HepG2 (cell line): ENCODE data around the gene NT5C3B. TPM values are rescaled to one million over a fixed set of nuclear protein-coding genes. Genes with fewer than 3 reads are reported as not detected.

Source experiments
- ATAC-seq: fragments of 200-7000 bp; cut with Tn5 transposase; 3 replicates; pipeline ENCODE4 v1.9.1; 2020; ENCODE audit warnings: mild to moderate bottlenecking, moderate library complexity
- BruUV-seq: library from RNA; stranded (reverse); fragments of 400-500 nt; replicated peaks from 2 replicates; lab custom pipeline; 2021; lab: Mats Ljungman, UMichigan
- CTCF ChIA-PET: fragments of 300-600 bp; formaldehyde crosslinking; extraction: SDS; loops from one replicate; lab custom pipeline; 2021; ENCODE audit warnings: low total read pairs, inconsistent platforms, low intra/inter-chr PET ratio; lab: Yijun Ruan, JAX
- POLR2A ChIA-PET: fragments of 350-600 bp; sonication (Branson Sonifier 250); formaldehyde crosslinking; loops from one replicate; lab custom pipeline; 2020; ENCODE audit warnings: antibody characterized with exemption, inconsistent platforms; lab: Yijun Ruan, JAX
- DNase-seq: peaks from one replicate; pipeline ENCODE4 v3.0.0-alpha.2; 2015; ENCODE audit warnings: low spot score
- FAIRE-seq: peaks from 3 replicates; lab custom pipeline; 2011; peaks lifted over from hg19 to GRCh38; lab: Jason Lieb, UNC
- H2AFZ ChIP-seq: one replicate; pipeline ENCODE4 v1.6.1; 2011; ENCODE audit warnings: low read length, inconsistent platforms
- H3K27ac ChIP-seq: fragments of 300-600 bp; 3 replicates; pipeline ENCODE4 v1.8.0; 2011; ENCODE audit warnings: mixed run types, mild to moderate bottlenecking, mixed read lengths, low read length, inconsistent platforms; ENCODE audit not compliant: insufficient read depth; ENCODE audit errors: extremely low read length
- H3K27me3 ChIP-seq, 2 experiments: fragments of 200-600 bp in 1 of 2; 2 replicates in 1 of 2; 3 replicates in 1 of 2; pipeline versions ENCODE4 v1.6.0 to v1.8.0; 2011; ENCODE audit warnings: low read length in 2 of 2, mild to moderate bottlenecking in 2 of 2, moderate library complexity in 2 of 2, inconsistent platforms in 1 of 2; ENCODE audit not compliant: insufficient read depth in 2 of 2, control insufficient read depth in 1 of 2
- H3K36me3 ChIP-seq, 2 experiments: fragments of 200-600 bp in 1 of 2; replicated peaks in 1 of 2; 2 replicates in 1 of 2; 3 replicates in 1 of 2; pipeline versions ENCODE4 v1.5.1 to v1.8.0; 2011; ENCODE audit warnings: low read length in 2 of 2, inconsistent platforms in 1 of 2; ENCODE audit not compliant: insufficient read depth in 2 of 2, control insufficient read depth in 1 of 2
- H3K4me1 ChIP-seq: 2 replicates; pipeline ENCODE4 v1.5.1; 2012; ENCODE audit warnings: low read length, inconsistent platforms; ENCODE audit not compliant: insufficient read depth
- H3K4me2 ChIP-seq: 2 replicates; pipeline ENCODE4 v1.6.0; 2011; ENCODE audit warnings: low read depth, low read length, inconsistent platforms
- H3K4me3 ChIP-seq, 3 experiments: fragments of 200-600 bp in 1 of 3; sonication (generic), shearing (Covaris generic) in 1 of 3; replicated peaks in 1 of 3; 2 replicates each; pipeline ENCODE4 v1.5.1; 2011 to 2016; ENCODE audit warnings: low read length in 3 of 3, inconsistent platforms in 2 of 3, low read depth in 2 of 3, mild to moderate bottlenecking in 2 of 3, control low read depth in 1 of 3, mixed read lengths in 1 of 3; ENCODE audit not compliant: insufficient read depth in 1 of 3
- H3K79me2 ChIP-seq: one replicate; pipeline ENCODE4 v1.6.1; 2011; ENCODE audit warnings: low read length, inconsistent platforms; ENCODE audit not compliant: insufficient read depth
- H3K9ac ChIP-seq: 2 replicates; pipeline ENCODE4 v1.6.0; 2011; ENCODE audit warnings: mild to moderate bottlenecking, low read depth, low read length, inconsistent platforms; ENCODE audit not compliant: insufficient read depth
- H3K9me3 ChIP-seq: 2 replicates; pipeline ENCODE4 v1.5.1; 2012; ENCODE audit warnings: mild to moderate bottlenecking, low read length
- H4K20me1 ChIP-seq: 2 replicates; pipeline ENCODE4 v1.6.0; 2011; ENCODE audit warnings: inconsistent platforms, mild to moderate bottlenecking, low read length, moderate library complexity; ENCODE audit not compliant: insufficient read depth
- BHLHE40 ChIP-seq: IDR thresholded peaks from 2 replicates; pipeline ENCODE4 v1.6.1; 2011; ENCODE audit warnings: low read length, improper control_type of control experiment
- CEBPB ChIP-seq: IDR thresholded peaks from 2 replicates; pipeline ENCODE4 v1.6.1; 2011; ENCODE audit warnings: low read depth, low read length, improper control_type of control experiment, borderline replicate concordance
- FOXA3 ChIP-seq: IDR thresholded peaks from 2 replicates; pipeline ENCODE4 v1.6.1; 2016; ENCODE audit warnings: missing genetic modification reagents, missing compliant biosample characterization
- GZF1 ChIP-seq: sonication (generic); formaldehyde crosslinking; IDR thresholded peaks from 2 replicates; pipeline ENCODE4 v1.5.1; 2020; ENCODE audit warnings: mild to moderate bottlenecking, missing genetic modification reagents
- IKZF4 ChIP-seq: sonication (generic); formaldehyde crosslinking; IDR thresholded peaks from 2 replicates; pipeline ENCODE4 v1.5.1; 2020; ENCODE audit warnings: borderline replicate concordance, mild to moderate bottlenecking, low read depth, missing genetic modification reagents; ENCODE audit errors: not compliant biosample characterization
- KAT7 ChIP-seq: IDR thresholded peaks from 2 replicates; pipeline ENCODE4 v1.6.1; 2018; ENCODE audit warnings: borderline replicate concordance, missing compliant biosample characterization
- KDM5B ChIP-seq: sonication (generic); formaldehyde crosslinking; IDR thresholded peaks from 2 replicates; pipeline ENCODE4 v1.4.0; 2020; ENCODE audit warnings: missing genetic modification reagents, mild to moderate bottlenecking, borderline replicate concordance
- MIER3 ChIP-seq: IDR thresholded peaks from 2 replicates; pipeline ENCODE4 v1.6.1; 2016; ENCODE audit warnings: missing compliant biosample characterization, borderline replicate concordance
- SP140L ChIP-seq: sonication (generic); formaldehyde crosslinking; IDR thresholded peaks from 2 replicates; pipeline ENCODE4 v1.4.0; 2020; ENCODE audit warnings: missing genetic modification reagents, borderline replicate concordance
- SPEN ChIP-seq: sonication (generic); formaldehyde crosslinking; IDR thresholded peaks from 2 replicates; pipeline ENCODE4 v1.5.1; 2020; ENCODE audit warnings: low read depth, mild to moderate bottlenecking, missing genetic modification reagents
- TARDBP ChIP-seq: sonication (generic); formaldehyde crosslinking; IDR thresholded peaks from 2 replicates; pipeline ENCODE4 v1.8.0; 2022; ENCODE audit warnings: mild to moderate bottlenecking, missing genetic modification reagents
- TCF7L2 ChIP-seq: IDR thresholded peaks from 2 replicates; pipeline ENCODE4 v1.6.1; 2011; ENCODE audit warnings: mild to moderate bottlenecking, low read depth, low read length, moderate library complexity
- ZBTB42 ChIP-seq: sonication (generic); formaldehyde crosslinking; IDR thresholded peaks from 2 replicates; pipeline ENCODE4 v1.5.0; 2020; ENCODE audit warnings: mild to moderate bottlenecking, missing genetic modification reagents
- ZFP36L1 ChIP-seq: sonication (generic); formaldehyde crosslinking; IDR thresholded peaks from 2 replicates; pipeline ENCODE4 v1.8.0; 2022; ENCODE audit warnings: mild to moderate bottlenecking, missing genetic modification reagents, moderate library complexity
- ZNF790 ChIP-seq: sonication (generic); formaldehyde crosslinking; IDR thresholded peaks from 2 replicates; pipeline ENCODE4 v1.8.0; 2022; ENCODE audit warnings: missing genetic modification reagents, mild to moderate bottlenecking, borderline replicate concordance
- WGBS: methylation state at CpG from one replicate; pipeline ENCODE4 v1.1.6; 2017; ENCODE audit warnings: low lambda C conversion rate; 5-methylcytosine and 5-hydroxymethylcytosine counted together
- in situ Hi-C: cut with HindIII; loops from 2 replicates; pipeline ENCODE4 v1.10.0; 2017; ENCODE audit warnings: low pct_unique_long_range_greater_than_20kb; ENCODE audit not compliant: extremely low pct_ligation_motif_present
- intact Hi-C: fragments of 100-400 bp; cut with micrococcal nuclease; formaldehyde crosslinking; loops from one replicate; pipeline ENCODE4 v1.10.0; 2022; ENCODE audit not compliant: unreplicated experiment
- polyA plus RNA-seq, 8 experiments: library from polyadenylated mRNA; depleted of rRNA in 3 of 8; stranded (reverse) in 7 of 8; unstranded in 1 of 8; fragments of >200 nt; fragmentation: Illumina TruSeq in 4 of 8; extraction: Trizol in 4 of 8; gene quantifications; 2 replicates each; pipeline versions ENCODE4 v1.2.1 to v1.2.3, GENCODE V29; 2011 to 2016; ENCODE audit warnings: low read depth in 4 of 8, missing spikeins in 1 of 8, mixed read lengths in 1 of 8; ENCODE audit not compliant: insufficient read depth in 1 of 8
- total RNA-seq, 5 experiments: library from RNA; depleted of rRNA; stranded (reverse); fragments of >200 nt; fragmentation: Illumina TruSeq; extraction: Trizol; gene quantifications; 2 replicates each; pipeline ENCODE4 v1.2.3, GENCODE V29; 2016; ENCODE audit warnings: low read depth in 1 of 5
- TF ChIP-seq, protein P1 (sequence below): sonication (generic); formaldehyde crosslinking; IDR thresholded peaks from 2 replicates; pipeline ENCODE4 v1.4.0; 2020; ENCODE audit warnings: low read depth, missing genetic modification reagents
- TF ChIP-seq, protein P2 (sequence below): sonication (generic); formaldehyde crosslinking; IDR thresholded peaks from 2 replicates; pipeline ENCODE4 v1.5.0; 2020; ENCODE audit warnings: mild to moderate bottlenecking, missing genetic modification reagents, borderline replicate concordance
- TF ChIP-seq, protein P3 (sequence below): sonication (generic); formaldehyde crosslinking; IDR thresholded peaks from 2 replicates; pipeline ENCODE4 v1.4.0; 2020; ENCODE audit warnings: mild to moderate bottlenecking, missing genetic modification reagents

Gene NT5C3B
- total and polyA plus RNA-seq, 2 of the 13 experiments (the other 11 are each of a cell fraction or from before 2014, with no cell fraction given) = 104 to 126 TPM

- H3K27ac ChIP-seq = peak within 1 kb of the TSS; percentile 82
- H2AFZ ChIP-seq = no peak within 1 kb of the TSS
- ATAC-seq (peak; percentile 64), FAIRE-seq (no peak), DNase-seq (peak; percentile 90)
- peak within 1 kb of the TSS; percentile 94 for H3K4me2 ChIP-seq
- CTCF ChIA-PET = interaction anchor here (2.6 kb wide), 1 partner anchor 75 kb away, joined by 14 read pairs; no protein-coding TSS in a partner anchor
- peaks cover 47% of the 10 kb centered on the region for H3K79me2 ChIP-seq
- H3K36me3 ChIP-seq = peaks cover 6 to 12% of the 10 kb centered on the region in 2 experiments; a peak in 1 of 5 replicates
- no peaks in the 10 kb centered on the region; a peak in 1 of 5 replicates for H3K27me3 ChIP-seq
- POLR2A ChIA-PET = interaction anchor here (0.8 to 3.9 kb wide), 15 partner anchors 10 to 124 kb away, joined by 3 to 18 read pairs (median 7); partner anchors contain the start of genes ACLY, EIF1, JUP and KLHL10
- under 1% methylated on average over 25 of the region's 35 CpGs for WGBS
- H3K4me1 ChIP-seq = peaks cover 60% of the 10 kb centered on the region
- no TSS peak for BruUV-seq
- in situ Hi-C loops = no loop called here
- H3K4me3 ChIP-seq = peak within 1 kb of the TSS; percentile 83 to 88 (median 87)
- H3K9me3 ChIP-seq = no peaks in the 10 kb centered on the region
- H3K9ac ChIP-seq = peak within 1 kb of the TSS; percentile 88
- H4K20me1 ChIP-seq = no peaks in the 10 kb centered on the region
- intact Hi-C loops = loop anchor here (5.0 to 10.0 kb wide), 2 partner anchors 52 to 145 kb away; partner anchors contain the start of gene KLHL11
- TF ChIP-seq, protein P1, sequence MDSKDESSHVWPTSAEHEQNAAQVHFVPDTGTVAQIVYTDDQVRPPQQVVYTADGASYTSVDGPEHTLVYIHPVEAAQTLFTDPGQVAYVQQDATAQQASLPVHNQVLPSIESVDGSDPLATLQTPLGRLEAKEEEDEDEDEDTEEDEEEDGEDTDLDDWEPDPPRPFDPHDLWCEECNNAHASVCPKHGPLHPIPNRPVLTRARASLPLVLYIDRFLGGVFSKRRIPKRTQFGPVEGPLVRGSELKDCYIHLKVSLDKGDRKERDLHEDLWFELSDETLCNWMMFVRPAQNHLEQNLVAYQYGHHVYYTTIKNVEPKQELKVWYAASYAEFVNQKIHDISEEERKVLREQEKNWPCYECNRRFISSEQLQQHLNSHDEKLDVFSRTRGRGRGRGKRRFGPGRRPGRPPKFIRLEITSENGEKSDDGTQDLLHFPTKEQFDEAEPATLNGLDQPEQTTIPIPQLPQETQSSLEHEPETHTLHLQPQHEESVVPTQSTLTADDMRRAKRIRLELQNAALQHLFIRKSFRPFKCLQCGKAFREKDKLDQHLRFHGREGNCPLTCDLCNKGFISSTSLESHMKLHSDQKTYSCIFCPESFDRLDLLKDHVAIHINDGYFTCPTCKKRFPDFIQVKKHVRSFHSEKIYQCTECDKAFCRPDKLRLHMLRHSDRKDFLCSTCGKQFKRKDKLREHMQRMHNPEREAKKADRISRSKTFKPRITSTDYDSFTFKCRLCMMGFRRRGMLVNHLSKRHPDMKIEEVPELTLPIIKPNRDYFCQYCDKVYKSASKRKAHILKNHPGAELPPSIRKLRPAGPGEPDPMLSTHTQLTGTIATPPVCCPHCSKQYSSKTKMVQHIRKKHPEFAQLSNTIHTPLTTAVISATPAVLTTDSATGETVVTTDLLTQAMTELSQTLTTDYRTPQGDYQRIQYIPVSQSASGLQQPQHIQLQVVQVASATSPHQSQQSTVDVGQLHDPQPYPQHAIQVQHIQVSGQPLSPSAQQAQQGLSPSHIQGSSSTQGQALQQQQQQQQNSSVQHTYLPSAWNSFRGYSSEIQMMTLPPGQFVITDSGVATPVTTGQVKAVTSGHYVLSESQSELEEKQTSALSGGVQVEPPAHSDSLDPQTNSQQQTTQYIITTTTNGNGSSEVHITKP (CRISPR knock-in tag) = peak; percentile 83
- no peak for TF ChIP-seq ZFP36L1 (CRISPR knock-in tag)
- no peak for TF ChIP-seq IKZF4 (CRISPR knock-in tag)
- TF ChIP-seq, protein P2, sequence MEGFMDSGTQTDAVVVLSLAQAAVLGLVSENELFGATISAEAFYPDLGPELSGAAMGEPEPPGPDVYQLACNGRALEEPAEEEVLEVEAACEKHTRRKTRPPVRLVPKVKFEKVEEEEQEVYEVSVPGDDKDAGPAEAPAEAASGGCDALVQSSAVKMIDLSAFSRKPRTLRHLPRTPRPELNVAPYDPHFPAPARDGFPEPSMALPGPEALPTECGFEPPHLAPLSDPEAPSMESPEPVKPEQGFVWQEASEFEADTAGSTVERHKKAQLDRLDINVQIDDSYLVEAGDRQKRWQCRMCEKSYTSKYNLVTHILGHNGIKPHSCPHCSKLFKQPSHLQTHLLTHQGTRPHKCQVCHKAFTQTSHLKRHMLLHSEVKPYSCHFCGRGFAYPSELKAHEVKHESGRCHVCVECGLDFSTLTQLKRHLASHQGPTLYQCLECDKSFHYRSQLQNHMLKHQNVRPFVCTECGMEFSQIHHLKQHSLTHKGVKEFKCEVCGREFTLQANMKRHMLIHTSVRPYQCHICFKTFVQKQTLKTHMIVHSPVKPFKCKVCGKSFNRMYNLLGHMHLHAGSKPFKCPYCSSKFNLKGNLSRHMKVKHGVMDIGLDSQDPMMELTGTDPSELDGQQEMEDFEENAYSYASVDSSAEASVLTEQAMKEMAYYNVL (CRISPR knock-in tag) = no peak
- no peak for TF ChIP-seq ZNF790 (CRISPR knock-in tag)
- no peak for TF ChIP-seq MIER3 (CRISPR knock-in tag)
- TF ChIP-seq CEBPB = no peak
- no peak for TF ChIP-seq BHLHE40
- TF ChIP-seq KDM5B (CRISPR knock-in tag) = 0 out of 2 replicates have a peak, but pooled peaks have one; percentile 74
- TF ChIP-seq KAT7 (CRISPR knock-in tag) = no peak
- peak; percentile 73 for TF ChIP-seq TARDBP (CRISPR knock-in tag)
- no peak for TF ChIP-seq TCF7L2
- TF ChIP-seq, protein P3, sequence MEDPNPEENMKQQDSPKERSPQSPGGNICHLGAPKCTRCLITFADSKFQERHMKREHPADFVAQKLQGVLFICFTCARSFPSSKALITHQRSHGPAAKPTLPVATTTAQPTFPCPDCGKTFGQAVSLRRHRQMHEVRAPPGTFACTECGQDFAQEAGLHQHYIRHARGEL (CRISPR knock-in tag) = no peak
- peak; percentile 38 for TF ChIP-seq SPEN (CRISPR knock-in tag)
- TF ChIP-seq GZF1 = no peak; the same call in 1 of the 2 replicates
- TF ChIP-seq SP140L (CRISPR knock-in tag) = no peak
- TF ChIP-seq FOXA3 = no peak
- TF ChIP-seq ZBTB42 (CRISPR knock-in tag) = no peak
These were observed 23.5 kb downstream of the NT5C3B start, which contains the start of gene FKBP10 for GRCh38 chr17:41812381-41813151. Gene FKBP10 (plus strand): TSS chr17:41813004. CDS start chr17:41813035, 31 bp downstream.
